Smooth muscle cell (in vitro differentiated cells): ENCODE results near the gene EFHD1. TPM values are rescaled to one million over a fixed set of nuclear protein-coding genes. Genes with fewer than 3 reads are reported as not detected.

Source experiments
- polyA plus RNA-seq: library from polyadenylated mRNA; unstranded; fragments of >200 nt; fragmentation: Nextera tagmentation; extraction: Ambion mirVana; gene quantifications from 2 replicates; pipeline ENCODE4 v1.2.1, GENCODE V29; 2016
- small RNA-seq: library from RNA; depleted of rRNA; stranded (forward); fragments of <200 nt; gene quantifications from one replicate; pipeline ENCODE3, GENCODE V24; 2014
- total RNA-seq: library from RNA; depleted of rRNA; stranded (reverse); fragments of >200 nt; gene quantifications from 2 replicates; pipeline ENCODE4 v1.2.3, GENCODE V29; 2014

Gene EFHD1
- total and polyA plus RNA-seq, 2 experiments from 2014 or later, result 6.4 to 19.2 TPM

Small RNA genes lying within 50 kb of the gene (small RNA-seq; reads per million reads assigned to genes)
- 0.47 reads per million, percentile 16 among the genes with 10 or more reads in this experiment for gene RN7SL359P

Other genes starting within 250 kb of the EFHD1 start
- gene ALPG, start 226.8 kb upstream of the EFHD1 start, total RNA-seq, result not detected in 2 replicates
- gene ALPG, start 226.8 kb upstream of the EFHD1 start, polyA plus RNA-seq, result not detected in 2 replicates
- not detected in 2 replicates for gene ALPI, start 177.5 kb upstream of the EFHD1 start, total RNA-seq
- gene ALPI, start 177.5 kb upstream of the EFHD1 start, polyA plus RNA-seq, result not detected in 2 replicates
- gene ECEL1, start 145.8 kb upstream of the EFHD1 start, total RNA-seq, result not detected in 2 replicates
- not detected in 2 replicates for gene ECEL1, start 145.8 kb upstream of the EFHD1 start, polyA plus RNA-seq
- gene PRSS56, start 113.2 kb upstream of the EFHD1 start, total RNA-seq, result not detected in 2 replicates
- gene PRSS56, start 113.2 kb upstream of the EFHD1 start, polyA plus RNA-seq, result 0.24 TPM in 1 of 2 replicates, not detected in the other
- gene CHRND, start 107.4 kb upstream of the EFHD1 start, total RNA-seq, result not detected in 2 replicates
- not detected in 2 replicates for gene CHRND, start 107.4 kb upstream of the EFHD1 start, polyA plus RNA-seq
- gene CHRNG, start 93.9 kb upstream of the EFHD1 start, total RNA-seq, result 0.58 TPM in 1 of 2 replicates, not detected in the other
- gene CHRNG, start 93.9 kb upstream of the EFHD1 start, polyA plus RNA-seq, result 0.84 TPM in 1 of 2 replicates, not detected in the other
- gene TIGD1, start 83.0 kb upstream of the EFHD1 start, total RNA-seq, result 7.4 and 8.1 TPM in 2 replicates
- 1.9 and 2.9 TPM in 2 replicates for gene TIGD1, start 83.0 kb upstream of the EFHD1 start, polyA plus RNA-seq
- gene EIF4E2, start 82.9 kb upstream of the EFHD1 start, total RNA-seq, result 83.1 and 110 TPM in 2 replicates
- gene EIF4E2, start 82.9 kb upstream of the EFHD1 start, polyA plus RNA-seq, result 189 and 194 TPM in 2 replicates
- 57.6 and 62.2 TPM in 2 replicates for gene GIGYF2, start 63.7 kb downstream of the EFHD1 start, total RNA-seq
- gene GIGYF2, start 63.7 kb downstream of the EFHD1 start, polyA plus RNA-seq, result 16.2 and 25.6 TPM in 2 replicates
- 0.13 TPM in 1 of 2 replicates, not detected in the other for gene KCNJ13, start 143.0 kb downstream of the EFHD1 start, total RNA-seq
- gene KCNJ13, start 143.0 kb downstream of the EFHD1 start, polyA plus RNA-seq, result 1.2 TPM in 1 of 2 replicates, not detected in the other
- 0.13 and 0.18 TPM in 2 replicates for gene SNORC, start 236.7 kb downstream of the EFHD1 start, total RNA-seq
- gene SNORC, start 236.7 kb downstream of the EFHD1 start, polyA plus RNA-seq, result 0.78 and 1.2 TPM in 2 replicates